Mucosa of gallbladder (tissue), 1 donor: ENCODE data around the gene CNIH3. TPM values are rescaled to one million over a fixed set of nuclear protein-coding genes. Genes with fewer than 3 reads are reported as not detected.

Experiments
- DNase-seq: peaks from one replicate; pipeline ENCODE4 v3.0.0-alpha.2; 2020; ENCODE audit warnings: low spot score
- total RNA-seq: library from RNA; stranded (reverse); gene quantifications from one replicate; pipeline ENCODE4 v1.2.1, GENCODE V29; 2021
- donor health status: DM: no; HTN: no; CAD: no.

CNIH3 gene
- total RNA-seq, 1 donor from 2014 or later = 1.5 TPM

DNA sequence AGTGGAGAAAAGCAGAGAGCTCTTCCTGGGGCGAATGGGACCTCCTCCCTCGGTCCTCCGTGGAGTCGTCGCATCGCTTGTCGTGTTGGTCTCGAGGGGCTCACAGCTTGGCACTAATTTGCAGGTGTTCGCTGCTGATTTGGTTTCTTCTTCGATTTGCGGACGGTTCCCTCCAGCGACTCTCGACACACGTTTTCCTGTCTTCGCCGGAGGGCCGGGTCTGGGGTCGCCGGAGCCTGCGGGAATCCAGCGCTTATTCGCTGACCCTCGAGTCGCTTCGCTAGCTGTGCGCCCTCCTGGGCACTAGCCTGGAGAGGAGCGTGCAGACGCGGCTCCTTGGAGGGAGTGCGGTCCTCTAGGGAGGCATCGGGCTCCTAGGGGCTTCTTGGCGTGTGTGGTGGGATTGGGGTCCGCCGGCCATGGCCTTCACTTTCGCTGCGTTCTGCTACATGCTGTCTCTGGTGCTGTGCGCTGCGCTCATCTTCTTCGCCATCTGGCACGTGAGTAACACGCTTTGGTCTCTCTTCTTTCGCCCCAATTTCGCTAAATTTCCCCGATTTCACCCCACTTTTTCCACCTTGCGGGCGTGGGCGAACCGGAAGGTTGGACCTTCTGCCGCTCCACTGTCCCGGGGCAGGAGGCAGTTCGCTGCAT lies 766 bp downstream of the CNIH3 start:
- no peak for DNase-seq

DNA sequence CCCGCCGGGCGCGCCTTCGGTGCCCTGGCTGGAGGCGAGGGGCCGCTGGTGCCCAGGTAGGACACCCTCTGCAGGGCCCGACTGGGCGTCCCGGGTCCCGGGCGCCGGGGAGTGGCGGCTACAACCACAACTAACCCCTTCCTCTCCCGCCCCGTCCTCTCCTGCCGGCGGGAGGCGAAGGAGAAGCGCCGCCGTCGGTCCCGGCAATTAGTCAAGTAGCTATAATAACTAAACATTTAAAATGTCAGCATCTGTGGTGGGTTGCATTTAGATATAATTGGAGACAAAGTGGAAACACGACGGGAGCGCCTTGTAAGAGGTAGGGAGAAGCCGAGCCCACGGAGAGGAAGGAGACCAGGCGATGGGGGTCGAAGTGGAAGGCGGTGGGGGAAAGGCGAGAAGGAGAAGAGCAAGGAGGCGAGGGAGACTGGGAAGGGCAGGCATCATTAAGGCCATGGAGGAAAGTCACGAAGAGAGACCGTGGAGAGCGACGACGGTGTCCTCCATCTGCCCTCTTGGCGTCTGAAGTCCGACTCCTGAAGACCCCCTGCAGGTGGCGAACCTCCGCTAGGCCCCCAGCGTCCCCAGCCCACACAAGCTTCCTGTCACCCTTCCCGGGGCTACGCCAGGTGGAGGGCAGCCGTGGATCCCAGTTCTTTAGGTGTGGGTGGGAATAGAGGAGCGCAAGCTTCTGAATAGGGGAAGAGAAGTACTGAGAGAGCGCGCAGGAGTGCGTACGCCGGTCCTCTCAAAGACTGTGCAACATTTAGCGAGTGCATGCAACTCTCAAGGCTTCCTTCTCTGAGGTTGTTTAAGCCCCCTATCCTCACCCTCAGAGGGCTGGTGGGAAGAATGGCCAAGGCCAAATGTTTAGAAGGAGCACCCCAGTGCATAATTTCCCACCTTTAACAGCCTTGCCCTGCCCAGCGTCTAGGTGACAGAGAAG lies 1.6 kb downstream of the CNIH3 start:
- DNase-seq = no peak

DNA sequence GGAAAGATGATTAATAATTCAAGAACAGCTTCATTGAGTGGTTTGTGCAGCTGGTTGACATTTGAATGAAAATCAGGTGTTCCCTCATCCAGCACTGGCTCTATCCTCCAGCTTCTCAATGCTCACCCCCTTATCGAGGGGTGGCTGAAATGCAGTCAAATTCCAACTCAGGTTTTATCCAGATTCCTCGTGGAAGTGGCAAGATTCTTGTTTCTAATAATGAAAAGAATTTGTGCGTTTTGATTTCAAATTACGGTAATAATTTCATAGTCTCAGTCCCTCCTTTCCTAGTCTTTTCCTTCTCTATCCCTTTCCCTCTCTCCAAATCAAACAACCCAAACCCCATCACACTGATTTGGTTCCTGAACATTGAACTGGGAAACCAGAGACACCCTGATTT lies 3.1 kb downstream of the CNIH3 start:
- no peak for DNase-seq

DNA sequence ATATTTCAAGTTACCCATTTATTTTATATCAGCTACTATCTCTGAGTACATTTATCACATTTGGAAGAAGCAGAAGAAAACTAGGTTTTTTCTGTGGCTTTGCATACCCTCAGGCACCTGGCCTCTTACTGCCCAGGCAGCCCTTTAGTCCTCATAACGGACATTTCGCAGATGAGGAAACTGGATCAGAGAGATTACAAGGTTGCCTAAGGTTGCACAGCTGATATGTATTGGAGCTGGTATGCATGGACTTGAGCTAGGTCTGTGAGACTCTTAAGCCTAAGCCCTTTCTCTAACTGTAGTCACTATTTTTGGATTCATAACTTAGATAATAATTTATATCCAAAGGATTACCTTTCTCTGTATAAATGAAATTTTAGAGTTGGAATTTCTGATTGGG lies 4.0 kb downstream of the CNIH3 start:
- DNase-seq = no peak

DNA sequence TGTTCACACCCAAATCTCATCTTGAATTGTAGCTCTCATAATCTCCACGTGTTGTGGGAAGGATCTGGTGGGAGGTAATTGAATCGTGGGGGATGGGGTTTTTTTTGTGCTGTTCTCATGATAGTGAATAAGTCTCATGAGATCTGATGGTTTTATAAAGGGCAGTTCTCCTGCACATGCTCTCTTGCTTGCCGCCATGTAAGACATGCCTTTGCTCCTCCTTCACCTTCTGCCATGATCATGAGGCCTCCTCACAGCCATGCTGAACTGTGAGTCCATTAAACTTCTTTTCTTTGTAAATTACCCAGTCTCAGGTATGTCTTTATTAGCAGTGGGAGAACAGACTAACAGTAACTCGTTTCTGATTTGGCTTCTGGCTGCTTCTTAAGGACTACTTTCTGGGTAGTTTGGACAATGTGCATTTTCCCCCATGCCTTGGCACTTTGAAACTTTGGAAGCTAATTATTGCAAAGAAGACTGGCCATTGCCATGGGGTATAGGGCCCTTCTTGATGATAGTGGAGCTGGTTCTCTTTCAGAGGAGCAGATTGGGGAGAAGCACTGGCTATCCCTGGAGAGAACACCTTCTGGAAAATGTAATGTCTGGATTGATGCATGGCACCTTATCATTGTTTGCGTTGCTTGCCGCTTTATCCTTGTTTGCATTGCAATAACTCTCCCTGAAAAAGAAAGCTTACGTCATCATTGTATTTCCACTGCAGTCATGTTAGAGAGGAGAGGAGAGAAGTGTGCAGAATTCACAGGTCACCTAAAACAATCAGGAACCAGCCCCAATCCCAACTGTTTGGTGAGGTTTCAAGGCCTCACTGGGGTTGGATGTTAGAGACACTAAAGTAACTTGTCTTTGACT lies 5.9 kb downstream of the CNIH3 start:
- no peak for DNase-seq

DNA sequence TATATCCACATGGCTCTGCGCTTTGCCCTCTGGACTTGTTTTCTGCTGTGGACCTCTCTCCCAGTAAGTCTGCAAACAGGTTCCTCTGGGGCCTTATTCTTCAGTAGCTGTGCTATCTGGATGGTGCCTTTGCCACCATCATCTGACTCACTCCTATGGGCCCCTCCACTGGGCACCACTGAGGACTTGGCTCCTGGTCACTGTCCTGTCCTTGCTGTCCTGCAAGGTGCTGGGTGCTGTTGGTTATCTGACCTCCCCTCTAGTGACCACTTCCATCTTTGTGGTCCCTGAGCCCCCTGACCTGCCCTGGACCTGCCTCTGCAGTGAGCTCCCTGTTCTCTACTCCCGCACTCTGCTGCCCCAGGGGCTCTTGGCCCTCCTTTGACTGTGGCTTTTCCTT lies 6.7 kb downstream of the CNIH3 start:
- no peak for DNase-seq

DNA sequence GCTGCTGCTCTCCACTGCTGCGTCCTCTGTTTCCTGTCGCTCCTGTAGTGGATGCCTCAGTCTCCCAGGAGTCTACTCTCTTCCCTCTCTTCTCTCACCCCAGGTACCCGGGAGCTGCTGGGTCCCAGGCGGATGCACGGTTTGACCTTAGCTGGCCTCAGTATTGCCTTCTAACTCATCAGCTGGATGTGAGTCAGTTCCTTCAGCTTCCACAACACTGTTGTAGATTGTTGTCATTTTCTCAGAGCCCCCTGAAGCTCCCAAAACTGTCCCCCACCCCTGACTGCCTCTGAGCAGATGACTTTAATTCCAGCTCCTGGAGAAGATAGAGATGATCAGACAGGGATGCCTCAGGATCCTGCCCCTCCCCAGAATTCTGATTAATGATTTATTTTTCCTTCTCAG lies 7.2 kb downstream of the CNIH3 start:
- DNase-seq = no peak

DNA sequence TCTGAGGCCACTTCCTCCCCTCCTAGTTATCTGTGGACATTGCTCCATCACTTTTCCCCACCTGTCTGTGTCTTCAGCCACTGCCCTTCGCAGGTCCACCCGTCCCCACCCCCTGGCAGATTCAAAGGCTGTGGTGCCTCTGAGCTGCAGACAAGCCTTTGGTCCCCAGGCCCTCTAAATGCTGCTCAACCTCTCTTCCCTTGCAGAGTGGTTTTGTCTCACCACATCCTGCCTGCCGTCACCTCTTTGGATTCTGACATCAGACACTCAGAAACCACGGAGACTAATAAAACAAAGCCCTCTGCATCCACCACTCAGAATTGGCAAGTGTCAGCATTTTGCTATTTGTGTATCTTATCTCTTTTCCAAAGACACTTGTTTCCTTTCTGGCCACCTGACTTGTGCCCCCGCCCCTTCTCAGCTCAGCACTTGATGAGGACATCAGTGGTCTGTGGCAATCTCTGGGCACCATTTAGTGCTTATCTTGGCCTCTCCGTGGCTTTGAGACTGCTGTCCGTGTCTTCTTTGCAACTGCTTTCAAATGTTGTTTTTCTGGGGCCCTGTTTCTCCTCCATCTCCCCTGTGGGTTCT lies 7.7 kb downstream of the CNIH3 start:
- peak; percentile 52 for DNase-seq

DNA sequence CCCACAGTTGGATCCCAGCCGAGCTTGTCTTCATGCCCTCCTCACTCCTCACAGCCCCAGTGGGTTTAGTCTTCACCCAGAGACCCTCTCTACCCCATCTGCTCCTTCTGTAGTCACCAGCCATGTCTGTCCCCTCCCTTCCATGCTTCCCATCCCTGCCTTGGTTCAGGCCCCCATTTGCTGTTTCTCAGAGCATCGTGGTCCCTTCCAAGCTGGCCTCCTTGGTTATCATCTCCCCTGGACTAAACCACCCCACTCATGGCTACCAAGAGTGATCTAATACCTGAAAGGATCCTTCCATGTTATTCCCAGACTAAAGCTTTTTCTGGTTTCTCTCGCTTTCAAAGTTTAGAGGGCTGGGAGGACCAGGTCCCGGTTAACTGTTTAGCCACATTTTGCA lies 8.3 kb downstream of the CNIH3 start:
- DNase-seq = no peak

DNA sequence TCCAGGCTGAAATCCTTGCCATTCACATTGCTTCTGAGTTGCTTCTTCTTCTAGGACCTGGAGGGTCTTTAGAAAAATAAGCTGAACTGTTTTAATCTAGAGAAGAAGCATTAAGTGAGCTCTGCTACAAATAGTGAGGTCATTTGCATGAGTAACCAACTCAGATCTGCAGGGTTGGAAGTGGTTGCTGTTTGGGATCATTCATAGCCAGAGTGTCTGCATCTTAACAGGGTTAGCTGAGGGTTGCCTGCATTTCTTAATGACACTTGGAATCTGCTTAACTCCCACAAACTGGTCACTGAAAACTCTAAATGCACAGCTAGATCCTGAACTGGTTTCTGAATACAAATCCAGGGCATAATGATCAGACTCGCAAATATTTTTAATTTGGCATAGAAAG lies 9.9 kb downstream of the CNIH3 start:
- DNase-seq = no peak

DNA sequence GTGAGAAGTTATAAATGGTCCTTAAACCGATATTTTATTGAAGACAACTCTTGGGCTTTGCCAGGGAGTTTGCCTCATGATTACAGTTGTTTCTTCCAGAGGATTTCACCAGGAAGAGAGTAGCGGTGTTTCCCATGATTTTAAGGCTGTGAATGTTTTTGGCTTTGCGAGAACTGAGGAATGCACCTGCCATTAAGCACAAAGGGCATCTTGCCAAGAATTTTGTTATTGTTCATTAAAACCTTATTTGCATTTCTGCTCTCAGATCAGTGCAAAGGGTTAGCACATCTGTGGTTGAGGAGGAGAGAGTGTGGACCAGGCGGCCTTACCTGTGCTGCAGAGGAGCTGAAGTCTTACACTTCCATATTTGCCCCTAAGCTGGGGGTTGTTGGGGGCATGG lies 13.8 kb downstream of the CNIH3 start:
- DNase-seq = no peak

DNA sequence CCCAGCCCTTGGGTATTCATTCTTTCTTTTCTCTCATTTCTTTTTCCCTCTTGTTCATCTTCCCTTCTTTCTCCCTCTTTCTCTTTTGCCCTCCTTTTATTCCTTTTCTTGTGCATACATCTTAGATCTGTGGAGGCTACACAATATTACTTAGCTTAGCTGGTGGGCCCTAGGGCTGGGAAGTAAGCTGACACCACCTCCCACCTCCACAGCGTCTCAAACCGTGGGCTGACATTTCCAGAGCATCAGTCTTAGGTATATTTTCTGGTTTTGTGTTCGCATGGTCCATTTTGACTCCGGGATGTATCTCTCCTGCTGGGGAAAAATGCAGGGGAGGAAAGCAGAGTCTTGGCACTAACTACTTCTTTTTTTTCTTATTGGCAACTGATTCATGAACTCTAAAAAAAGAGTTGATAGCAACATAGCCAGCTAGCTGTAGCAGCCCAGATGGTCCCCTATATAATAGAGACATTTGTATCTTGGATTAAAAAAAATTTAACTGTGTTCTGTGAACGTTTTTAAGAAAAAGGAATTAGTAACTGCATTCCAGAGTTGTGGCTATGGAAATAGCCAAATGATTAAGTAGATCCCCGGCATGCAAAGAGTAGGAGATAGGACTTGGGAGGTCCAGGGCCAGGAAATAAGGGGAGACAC lies 15.5 kb downstream of the CNIH3 start:
- no peak for DNase-seq

DNA sequence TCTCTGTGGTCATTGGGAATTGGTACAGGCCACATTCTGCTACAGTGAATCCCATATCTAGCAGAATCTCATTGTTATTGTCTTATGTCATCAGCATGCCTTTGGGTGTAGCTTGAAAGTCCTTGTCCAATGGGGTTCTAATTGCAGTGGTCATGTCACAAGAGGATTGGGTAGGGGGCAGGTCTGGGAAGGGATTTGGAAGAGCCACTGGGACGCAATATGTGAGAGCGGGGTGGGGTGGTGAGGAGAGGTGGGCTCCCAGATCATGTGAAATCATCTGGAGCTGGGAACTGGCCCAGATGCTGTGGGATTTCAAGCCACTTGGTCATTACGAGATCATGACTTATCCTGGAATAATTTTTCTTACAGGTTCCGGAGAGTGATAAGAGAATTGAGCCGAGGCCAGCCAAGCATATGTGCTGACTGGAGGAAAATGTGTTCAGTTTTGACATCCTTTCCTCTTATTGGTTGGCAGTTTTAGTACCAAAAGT lies 16.3 kb downstream of the CNIH3 start:
- no peak for DNase-seq

DNA sequence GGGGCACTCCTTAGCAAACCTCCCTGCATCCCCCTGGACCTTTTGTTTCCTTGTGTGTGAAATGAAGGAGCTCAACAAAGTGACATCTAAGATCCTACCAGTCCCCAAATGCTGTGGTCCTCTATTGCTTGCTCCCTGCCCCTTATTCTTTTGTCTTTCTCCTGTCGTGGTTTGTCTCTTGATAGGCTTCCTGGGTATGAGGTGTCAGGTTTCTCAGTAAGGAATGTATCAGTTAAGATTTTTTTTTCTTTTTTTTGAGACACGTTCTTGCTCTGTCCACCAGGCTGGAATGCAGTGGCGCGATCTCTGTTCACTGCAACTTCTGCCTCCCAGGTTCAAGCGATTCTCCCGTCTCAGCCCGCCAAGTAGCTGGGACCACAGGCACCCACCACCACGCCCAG lies 16.8 kb downstream of the CNIH3 start:
- DNase-seq = no peak

DNA sequence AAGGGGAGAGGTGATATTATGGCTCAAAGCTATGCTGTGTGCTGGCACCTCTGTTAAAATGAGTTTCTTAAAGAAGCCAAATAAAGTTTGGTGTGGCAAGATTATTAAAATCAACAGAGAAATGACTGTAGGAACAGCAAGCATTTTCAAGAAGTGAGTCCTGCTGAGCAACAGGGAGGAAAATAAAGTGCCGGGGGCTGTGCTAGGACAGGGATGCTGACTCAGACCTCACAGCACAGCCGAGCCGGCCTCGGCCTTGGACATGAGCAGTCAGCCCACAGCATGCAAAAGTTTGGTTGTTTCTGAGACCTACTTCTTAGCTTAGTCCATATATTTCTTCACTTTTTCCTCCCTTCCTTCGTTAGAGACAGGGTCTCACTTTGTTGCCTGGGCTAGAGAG lies 19.2 kb downstream of the CNIH3 start:
- no peak for DNase-seq

DNA sequence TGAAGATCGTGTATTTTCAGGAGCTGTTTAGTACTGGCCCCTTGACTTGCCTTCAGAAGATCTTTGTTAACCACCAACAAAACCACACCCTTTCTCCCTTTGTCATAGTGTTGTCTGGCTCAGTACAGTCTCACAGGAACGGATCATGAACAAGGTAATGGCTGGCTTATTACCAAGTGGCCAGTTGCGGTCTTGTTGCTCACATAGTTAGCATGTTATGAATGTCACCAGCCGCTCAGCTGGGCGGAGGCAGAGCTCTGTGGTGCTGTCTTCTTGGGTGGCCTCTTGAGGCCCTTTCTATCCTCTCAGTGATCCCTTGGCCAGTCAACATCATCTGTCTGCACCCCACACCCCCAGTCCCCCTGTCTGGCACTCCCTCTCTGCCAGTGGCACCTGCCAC lies 21.4 kb downstream of the CNIH3 start:
- no peak for DNase-seq

DNA sequence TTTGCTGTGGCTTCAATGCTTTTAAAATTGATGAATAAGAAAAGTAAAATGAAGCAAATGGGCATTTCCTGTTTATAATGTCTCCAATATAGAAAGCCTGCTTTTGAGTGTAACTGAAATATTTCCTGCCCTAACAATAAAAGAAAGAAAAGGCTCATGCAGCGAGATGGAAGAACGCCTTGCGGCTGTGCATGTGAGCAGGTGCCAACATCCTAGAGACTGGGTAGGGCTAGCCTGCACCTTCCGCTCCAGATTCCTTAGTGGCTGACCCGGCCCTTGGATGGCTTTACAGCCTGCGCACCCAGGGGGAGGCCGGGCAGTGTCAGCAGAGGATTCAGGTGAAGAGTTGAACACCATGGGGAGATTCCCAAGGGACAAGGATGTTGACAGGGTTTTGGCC lies 21.8 kb downstream of the CNIH3 start:
- no peak for DNase-seq

DNA sequence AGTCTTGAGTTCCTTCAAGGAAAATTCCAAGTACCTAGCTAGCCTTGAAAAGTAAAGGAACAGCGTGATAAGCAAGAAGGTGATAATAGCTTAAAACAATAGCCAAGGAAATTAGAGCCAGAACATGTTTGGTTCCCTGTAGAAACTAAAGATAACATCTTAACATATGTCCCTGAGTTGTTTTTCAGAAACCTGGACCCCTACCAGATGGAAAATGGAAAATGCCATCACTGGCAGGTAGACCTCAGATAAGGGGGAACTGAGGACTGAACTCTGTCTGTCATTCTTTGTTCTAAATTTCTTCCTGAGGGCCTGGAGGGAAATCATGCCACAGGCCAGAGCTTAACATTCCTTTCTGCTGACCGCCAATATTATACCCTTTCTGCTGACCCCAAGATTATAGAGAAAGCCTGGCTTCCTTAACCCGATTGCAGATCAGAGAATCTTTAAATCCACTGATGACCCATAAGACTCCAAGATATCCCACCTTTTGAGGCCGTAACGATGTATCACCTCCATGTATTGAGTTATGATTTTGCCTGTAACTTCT lies 23.4 kb downstream of the CNIH3 start:
- no peak for DNase-seq

DNA sequence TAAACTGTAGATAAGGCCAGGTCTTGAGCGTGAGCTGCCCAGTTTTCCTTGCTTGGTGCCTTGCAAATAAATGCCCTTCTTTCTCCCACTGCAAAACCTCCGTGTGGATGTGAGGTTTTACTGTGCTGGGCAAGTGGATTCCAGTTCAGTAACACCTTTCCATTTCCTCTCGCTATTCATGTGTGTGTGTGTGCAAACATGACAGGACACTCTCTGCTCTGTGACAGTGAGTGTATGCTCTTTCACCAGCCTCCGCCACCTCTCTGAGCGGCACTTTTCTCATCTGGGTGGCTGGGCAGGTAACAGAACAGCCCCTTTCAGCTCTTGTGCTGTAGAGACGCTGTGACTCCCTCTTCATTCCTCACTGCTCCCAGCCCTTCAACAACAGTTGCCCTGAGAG lies 23.9 kb downstream of the CNIH3 start:
- no peak for DNase-seq

DNA sequence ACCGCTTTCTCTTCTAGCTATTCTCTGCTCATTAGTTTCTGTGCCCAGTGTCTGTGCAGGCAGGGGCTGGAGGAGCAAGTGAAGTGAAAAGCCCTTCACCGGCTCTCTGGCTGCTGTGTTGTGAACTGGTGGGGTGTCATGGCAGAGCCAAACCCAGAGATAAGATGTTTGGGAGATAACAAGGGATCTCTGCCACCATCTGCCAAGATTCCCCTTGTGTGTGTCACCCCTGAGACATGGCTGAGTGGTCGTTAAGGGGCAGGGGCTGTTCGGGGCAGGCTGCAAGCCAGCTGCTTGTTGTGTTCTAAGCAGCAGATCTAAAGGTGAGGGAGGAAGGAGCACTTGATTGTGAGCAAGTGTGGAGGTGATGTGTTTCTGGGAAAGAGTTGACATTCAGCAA lies 24.5 kb downstream of the CNIH3 start:
- DNase-seq = no peak

DNA sequence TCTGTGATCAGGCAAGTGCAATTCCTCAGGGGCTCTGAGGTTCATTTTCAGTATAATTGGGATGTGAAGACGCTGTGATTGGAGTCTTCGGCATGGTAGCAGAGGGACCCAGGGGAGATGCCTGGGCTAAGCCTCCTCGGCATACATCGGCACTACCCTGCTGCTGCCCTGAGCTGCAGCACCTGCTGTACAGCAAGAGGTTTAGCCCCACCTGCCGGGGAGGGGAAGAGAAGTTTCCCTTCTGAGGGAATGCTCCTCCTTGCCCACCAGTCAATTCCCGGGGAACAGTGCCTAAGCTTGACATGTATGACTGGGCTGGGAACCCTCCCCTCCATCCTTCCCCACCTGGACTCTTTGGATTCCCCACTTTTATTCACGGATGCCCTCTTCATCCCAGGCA lies 24.9 kb downstream of the CNIH3 start:
- DNase-seq = no peak
